NCI-H526 (cell line): Measurements from ENCODE around the gene TCEAL7.

Source experiments
- DNase-seq, 2 experiments: peaks; one replicate each; lab custom pipeline; 2025; lab: John Stamatoyannopoulos, UW

TCEAL7 gene

GRCh38 chrX:103367502-103367901 is 37.5 kb downstream of the TCEAL7 start:
- DNase-seq = no peak

GRCh38 chrX:103369479-103369878 is 39.4 kb downstream of the TCEAL7 start:
- DNase-seq = no peak

- DNase-seq = no peak
Measured at GRCh38 chrX:103372886-103373285, 42.8 kb downstream of the TCEAL7 start.

DNA sequence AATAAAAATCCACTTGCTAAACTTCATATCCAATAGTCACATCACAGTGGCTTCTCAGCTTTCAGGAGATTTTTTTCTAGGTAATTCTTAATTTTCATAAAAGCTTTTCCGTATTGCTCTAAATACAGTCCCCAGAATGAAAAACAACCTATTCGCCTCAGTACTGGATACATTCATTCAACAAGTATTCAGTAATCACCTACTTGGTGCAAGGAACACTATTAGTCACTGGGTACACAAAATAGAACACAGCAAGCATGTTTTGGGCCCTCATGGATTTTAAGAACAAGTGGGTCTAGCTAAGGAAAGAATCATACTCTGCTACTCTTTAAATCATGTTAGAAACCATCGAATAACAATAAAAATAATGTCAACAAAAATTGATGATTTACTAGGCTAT is 43.5 kb downstream of the TCEAL7 start:
- DNase-seq = no peak

- peak; percentile 61 to 70 for DNase-seq
Measured at GRCh38 chrX:103376118-103376978, 46.3 kb downstream of the TCEAL7 start, which contains the start of gene BEX3. TSS of gene BEX3 (plus strand) at chrX:103376538. CDS start at chrX:103377522, 984 bp downstream.

DNA sequence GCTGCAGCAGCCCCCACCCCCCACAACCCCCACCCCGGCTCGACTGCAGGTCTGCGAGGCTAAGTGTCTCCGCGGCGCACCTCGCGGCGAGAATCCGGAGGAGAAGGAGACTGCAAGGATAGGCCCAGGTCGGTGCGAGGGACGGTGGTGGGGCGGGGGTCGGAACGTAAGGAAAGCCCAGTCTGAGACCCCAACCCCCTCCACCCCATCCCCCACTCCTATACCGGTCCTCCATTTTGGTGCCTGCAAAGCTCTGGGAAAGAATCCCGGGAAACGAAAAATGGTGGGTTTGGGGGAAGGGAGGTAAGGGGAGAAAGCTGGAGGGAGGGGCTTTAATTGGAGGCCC is 46.9 kb downstream of the TCEAL7 start:
- peak; percentile 42 to 46 for DNase-seq

DNA sequence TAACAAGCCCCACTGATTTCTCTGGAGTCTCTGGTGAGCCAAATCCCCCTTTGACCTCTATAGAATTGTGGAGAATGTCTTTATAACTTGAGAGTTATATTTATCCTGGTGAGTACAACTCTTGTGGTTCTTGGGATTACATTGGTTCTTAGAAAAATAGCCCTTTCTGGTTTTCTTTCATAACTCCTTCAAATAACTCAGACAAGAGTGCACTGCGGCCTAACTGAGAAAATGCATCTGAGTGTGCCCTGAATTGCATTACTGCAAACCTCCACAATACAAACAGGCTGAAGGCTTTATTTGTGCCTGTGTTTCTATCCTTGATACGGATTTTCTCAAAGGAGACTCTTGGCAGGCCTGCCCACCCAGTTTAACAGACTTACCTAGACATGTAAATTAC is 49.0 kb downstream of the TCEAL7 start:
- no peak for DNase-seq
